ENCODE data around the gene PJA2. TPM values are rescaled to one million over a fixed set of nuclear protein-coding genes. Genes with fewer than 3 reads are reported as not detected.

The PJA2 gene
- total RNA-seq, 1 donor from 2014 or later, result 56.1 TPM

DNA sequence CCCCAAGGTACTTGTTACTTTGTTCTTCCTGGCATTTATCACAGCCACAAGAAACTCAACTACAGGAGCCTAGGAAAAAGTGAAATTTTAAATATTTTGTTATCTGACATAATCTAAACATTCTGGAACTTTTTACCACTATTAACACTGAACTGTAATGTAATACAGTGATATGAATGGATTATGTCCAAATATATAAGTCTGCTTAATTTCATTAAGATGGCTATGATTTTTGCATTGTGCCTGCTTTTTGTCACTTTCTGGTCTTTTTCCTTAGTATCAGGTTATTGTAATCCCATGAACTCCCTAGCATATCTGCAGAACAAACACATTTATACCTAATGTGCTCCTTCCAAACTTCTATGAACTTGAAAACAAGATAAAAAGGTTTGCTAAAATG, 35.8 kb downstream of the PJA2 start:
- H3K4me3 ChIP-seq, result no peak overlapping the region
- DNase-seq (ENCODE audit: low spot score in 2 of 2), result no peak
- intact Hi-C loops (cut with DNase I), result no loop called here
- peaks cover 3 to 24% of the 10 kb centered on the region in 2 donors for H3K4me1 ChIP-seq
- TF ChIP-seq, protein P1, sequence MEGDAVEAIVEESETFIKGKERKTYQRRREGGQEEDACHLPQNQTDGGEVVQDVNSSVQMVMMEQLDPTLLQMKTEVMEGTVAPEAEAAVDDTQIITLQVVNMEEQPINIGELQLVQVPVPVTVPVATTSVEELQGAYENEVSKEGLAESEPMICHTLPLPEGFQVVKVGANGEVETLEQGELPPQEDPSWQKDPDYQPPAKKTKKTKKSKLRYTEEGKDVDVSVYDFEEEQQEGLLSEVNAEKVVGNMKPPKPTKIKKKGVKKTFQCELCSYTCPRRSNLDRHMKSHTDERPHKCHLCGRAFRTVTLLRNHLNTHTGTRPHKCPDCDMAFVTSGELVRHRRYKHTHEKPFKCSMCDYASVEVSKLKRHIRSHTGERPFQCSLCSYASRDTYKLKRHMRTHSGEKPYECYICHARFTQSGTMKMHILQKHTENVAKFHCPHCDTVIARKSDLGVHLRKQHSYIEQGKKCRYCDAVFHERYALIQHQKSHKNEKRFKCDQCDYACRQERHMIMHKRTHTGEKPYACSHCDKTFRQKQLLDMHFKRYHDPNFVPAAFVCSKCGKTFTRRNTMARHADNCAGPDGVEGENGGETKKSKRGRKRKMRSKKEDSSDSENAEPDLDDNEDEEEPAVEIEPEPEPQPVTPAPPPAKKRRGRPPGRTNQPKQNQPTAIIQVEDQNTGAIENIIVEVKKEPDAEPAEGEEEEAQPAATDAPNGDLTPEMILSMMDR (IDR thresholded peaks at IDR 0.05), result no peak
- H3K27me3 ChIP-seq, result no peaks in the 10 kb centered on the region
- H3K27ac ChIP-seq, result no peak overlapping the region
- peaks cover 13 to 20% of the 10 kb centered on the region in 2 donors for H3K36me3 ChIP-seq
- no peaks in the 10 kb centered on the region for H3K9me3 ChIP-seq

DNA sequence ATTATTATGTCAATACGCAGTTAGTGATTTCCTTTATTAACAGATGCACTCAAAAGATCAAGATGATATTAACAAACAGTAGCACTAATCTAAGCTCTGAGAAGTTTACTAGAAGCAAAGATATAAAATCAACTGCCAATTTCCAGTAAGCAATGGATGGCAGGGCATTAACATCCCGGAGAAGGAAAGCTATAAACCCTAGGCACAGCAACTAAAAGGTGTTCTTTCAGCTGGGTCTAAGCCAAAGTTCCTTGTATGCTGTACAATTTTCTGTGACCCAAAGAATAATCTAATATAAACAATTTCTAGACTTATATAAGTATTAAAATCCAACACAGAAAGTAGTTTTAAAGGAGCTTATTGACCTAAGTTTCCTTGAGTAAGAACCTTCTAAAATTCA, 39.4 kb downstream of the PJA2 start:
- TF ChIP-seq, protein P1 (IDR thresholded peaks at IDR 0.05), result no peak
- peaks cover 3 to 12% of the 10 kb centered on the region in 2 donors for H3K4me1 ChIP-seq
- H3K36me3 ChIP-seq, result peaks cover 22 to 32% of the 10 kb centered on the region in 2 donors
- no peak for DNase-seq (ENCODE audit: low spot score in 2 of 2)
- H3K9me3 ChIP-seq, result no peaks in the 10 kb centered on the region
- no peak overlapping the region for H3K27ac ChIP-seq
- H3K27me3 ChIP-seq, result no peaks in the 10 kb centered on the region
- no peak overlapping the region for H3K4me3 ChIP-seq
- intact Hi-C loops (cut with DNase I), result no loop called here

DNA sequence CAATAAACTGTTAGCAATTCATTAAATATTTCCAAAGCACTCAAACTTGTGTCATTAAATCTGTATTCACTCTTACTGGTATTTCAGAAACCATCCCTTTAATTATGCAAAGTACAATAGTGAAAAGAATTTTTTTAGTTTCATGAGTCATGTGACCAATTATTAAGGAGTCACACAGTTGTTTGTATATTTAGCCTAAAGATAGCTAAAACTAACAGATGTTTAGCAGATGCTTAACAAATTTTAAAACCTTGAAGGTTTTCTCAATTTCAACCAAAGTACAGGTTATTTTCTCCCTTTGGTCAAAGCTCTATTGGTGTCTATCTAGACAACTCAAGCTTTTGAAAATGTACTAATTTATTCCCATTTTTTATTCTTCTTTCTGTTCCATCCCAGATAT, 44.1 kb downstream of the PJA2 start:
- TF ChIP-seq, protein P1 (IDR thresholded peaks at IDR 0.05), result no peak
- Histone ChIP-seq H3K9me3 (no peaks in the 10 kb centered on the region), H3K4me1 (peaks cover 0 to 3% of the 10 kb centered on the region in 2 donors), H3K27me3 (no peaks in the 10 kb centered on the region), H3K4me3 (no peak overlapping the region), H3K27ac (no peak overlapping the region), H3K36me3 (peaks cover 36 to 54% of the 10 kb centered on the region in 2 donors)
- intact Hi-C loops (cut with DNase I), result no loop called here
- DNase-seq (ENCODE audit: low spot score in 2 of 2), result no peak

DNA sequence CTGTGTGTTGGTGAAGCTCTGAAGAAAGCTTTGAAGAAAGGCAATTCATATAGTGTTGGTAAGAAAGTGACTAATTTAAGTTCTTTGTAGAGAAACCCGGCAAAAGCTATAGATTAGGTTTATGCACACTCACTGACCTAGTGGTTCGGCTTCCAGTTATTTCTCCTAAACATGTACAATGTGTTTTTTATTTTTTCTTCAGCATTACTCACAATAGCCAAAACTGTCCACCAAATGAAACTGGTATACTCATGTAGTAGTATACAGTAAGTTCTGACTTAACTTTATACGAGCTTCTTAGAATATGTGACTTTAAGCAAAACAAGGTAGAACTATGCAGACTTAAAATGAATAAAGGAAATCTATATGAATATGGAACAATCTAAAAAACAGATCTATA, 44.8 kb downstream of the PJA2 start:
- H3K4me3 ChIP-seq, result no peak overlapping the region
- intact Hi-C loops (cut with DNase I), result no loop called here
- peaks cover 37 to 56% of the 10 kb centered on the region in 2 donors for H3K36me3 ChIP-seq
- no peaks in the 10 kb centered on the region for H3K27me3 ChIP-seq
- H3K27ac ChIP-seq, result no peak overlapping the region
- DNase-seq (ENCODE audit: low spot score in 2 of 2), result no peak
- no peaks in the 10 kb centered on the region for H3K4me1 ChIP-seq
- no peaks in the 10 kb centered on the region for H3K9me3 ChIP-seq
- TF ChIP-seq, protein P1 (IDR thresholded peaks at IDR 0.05), result no peak

DNA sequence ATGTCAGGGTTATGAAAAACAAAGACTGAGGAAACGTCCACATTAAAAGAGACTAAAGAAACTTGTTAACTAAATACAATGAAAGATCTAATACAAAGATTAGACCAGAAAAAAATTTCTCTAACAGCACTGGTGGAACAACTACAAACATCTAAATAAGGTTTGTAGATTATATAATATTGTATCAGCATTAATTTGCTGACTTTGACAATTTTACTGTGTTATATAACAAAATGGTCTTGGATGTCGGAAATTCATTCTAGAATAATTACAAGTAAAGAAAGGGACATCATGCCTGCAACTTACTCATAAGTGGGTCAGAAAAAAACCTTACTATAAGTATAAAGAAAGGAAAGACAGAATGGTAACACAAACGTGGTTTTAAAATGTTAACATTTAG, 50.1 kb downstream of the PJA2 start:
- Histone ChIP-seq H3K27ac (no peak overlapping the region), H3K27me3 (no peaks in the 10 kb centered on the region), H3K4me1 (peaks cover 0 to 3% of the 10 kb centered on the region in 2 donors), H3K4me3 (no peak overlapping the region), H3K36me3 (peaks cover 22 to 35% of the 10 kb centered on the region in 2 donors), H3K9me3 (no peaks in the 10 kb centered on the region)
- DNase-seq (ENCODE audit: low spot score in 2 of 2), result no peak
- intact Hi-C loops (cut with DNase I), result no loop called here
- TF ChIP-seq, protein P1 (IDR thresholded peaks at IDR 0.05), result no peak

DNA sequence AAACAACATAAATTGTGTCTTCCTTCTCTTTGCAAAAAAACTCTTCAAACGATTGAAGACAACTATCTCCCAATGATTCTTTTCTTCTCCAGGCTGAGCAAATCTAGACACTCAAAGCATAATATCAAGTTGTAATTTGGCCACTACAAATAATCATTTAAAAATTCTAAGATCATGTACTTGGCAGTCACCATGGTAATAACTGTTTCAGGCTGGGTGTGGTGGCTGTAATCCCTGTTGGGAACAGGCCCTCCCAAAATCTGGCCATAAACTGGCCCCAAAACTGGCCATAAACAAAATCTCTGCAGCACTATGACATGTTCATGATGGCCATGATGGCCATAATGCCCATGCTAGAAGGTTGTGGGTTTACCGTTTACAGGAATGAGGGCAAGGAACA, 52.0 kb downstream of the PJA2 start:
- Histone ChIP-seq H3K9me3 (no peaks in the 10 kb centered on the region), H3K4me3 (no peak overlapping the region), H3K4me1 (peaks cover 0 to 3% of the 10 kb centered on the region in 2 donors), H3K27ac (no peak overlapping the region), H3K27me3 (no peaks in the 10 kb centered on the region), H3K36me3 (peaks cover 22 to 35% of the 10 kb centered on the region in 2 donors)
- TF ChIP-seq, protein P1 (IDR thresholded peaks at IDR 0.05), result no peak
- intact Hi-C loops (cut with DNase I), result no loop called here
- DNase-seq (ENCODE audit: low spot score in 2 of 2), result no peak

Measured in ascending aorta (tissue), 2 donors.